DOHH2 (cell line): ENCODE data around the gene PRMT6.

ENCODE experiments used
- CTCF ChIP-seq: fragments of 200-600 bp; sonication (generic); IDR thresholded peaks from one replicate; pipeline ENCODE4 v1.5.1; 2014; ENCODE audit warnings: antibody characterized with exemption, mild to moderate bottlenecking, low read depth, low read length; ENCODE audit not compliant: poor library complexity, severe bottlenecking
- EZH2phosphoT487 ChIP-seq: fragments of 200-600 bp; sonication (generic); IDR thresholded peaks from 2 replicates; pipeline ENCODE4 v1.6.1; 2017; ENCODE audit warnings: borderline replicate concordance, mild to moderate bottlenecking, antibody characterized with exemption, low read length, moderate library complexity, mixed read lengths

DNA sequence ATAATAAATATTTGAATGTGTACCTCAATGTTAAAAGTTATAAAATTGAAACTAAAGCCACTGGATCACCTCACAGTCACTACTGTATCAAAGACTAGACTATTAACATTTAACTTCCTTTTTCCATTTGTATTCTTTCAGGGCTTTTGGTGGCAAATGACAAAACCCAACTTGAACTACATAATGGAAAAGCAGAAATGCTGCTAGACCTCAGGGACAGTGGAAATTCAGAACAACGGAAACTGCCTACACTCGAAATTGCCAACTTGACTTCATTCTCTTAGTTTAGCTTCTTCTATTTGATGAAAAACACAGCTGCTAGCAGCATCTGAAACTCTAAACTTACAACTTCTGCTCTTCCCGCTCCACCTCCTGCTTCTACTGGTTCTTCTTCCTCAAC is 49.4 kb downstream of the PRMT6 start:
- TF ChIP-seq CTCF: no peak
- TF ChIP-seq EZH2phosphoT487: no peak
